ENCODE results near the gene PDE10A. TPM values are rescaled to one million over a fixed set of nuclear protein-coding genes. Genes with fewer than 3 reads are reported as not detected.
A peak's percentile ranks its signal among the peaks of the same experiment; 100 is the strongest.

PDE10A gene
- total RNA-seq, 1 experiment from 2014 or later = 3.1 TPM

DNA sequence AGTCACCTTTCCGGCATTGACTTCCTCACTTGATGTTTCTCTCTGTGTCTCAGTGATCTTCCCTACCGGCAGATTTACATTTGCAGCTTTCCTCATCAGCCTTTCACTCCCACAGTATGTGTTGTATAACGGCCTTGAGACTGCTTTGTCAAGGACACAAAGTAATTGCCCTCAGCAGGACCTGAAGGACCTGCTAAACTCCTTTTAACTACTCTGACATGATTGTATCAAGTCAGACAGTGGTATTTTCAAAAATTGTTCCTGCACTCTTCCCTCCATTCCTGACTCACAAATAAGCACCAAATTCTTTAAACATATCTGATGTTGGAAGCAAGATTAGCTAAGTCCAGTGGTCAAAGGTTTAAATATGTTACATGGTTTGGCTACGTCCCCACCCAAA, 62.4 kb downstream of the PDE10A start:
- peaks cover 22% of the 10 kb centered on the region for H3K4me1 Mint-ChIP-seq
- H3K4me3 Mint-ChIP-seq = no peak overlapping the region
- peaks cover 9% of the 10 kb centered on the region for H3K9me3 Mint-ChIP-seq
- no peak overlapping the region for H3K27ac Mint-ChIP-seq
- no peaks in the 10 kb centered on the region for H3K36me3 Mint-ChIP-seq
- no peak for TF ChIP-seq RORB (CRISPR knock-in tag; IDR thresholded peaks at IDR 0.05)
- TF ChIP-seq, protein P1, sequence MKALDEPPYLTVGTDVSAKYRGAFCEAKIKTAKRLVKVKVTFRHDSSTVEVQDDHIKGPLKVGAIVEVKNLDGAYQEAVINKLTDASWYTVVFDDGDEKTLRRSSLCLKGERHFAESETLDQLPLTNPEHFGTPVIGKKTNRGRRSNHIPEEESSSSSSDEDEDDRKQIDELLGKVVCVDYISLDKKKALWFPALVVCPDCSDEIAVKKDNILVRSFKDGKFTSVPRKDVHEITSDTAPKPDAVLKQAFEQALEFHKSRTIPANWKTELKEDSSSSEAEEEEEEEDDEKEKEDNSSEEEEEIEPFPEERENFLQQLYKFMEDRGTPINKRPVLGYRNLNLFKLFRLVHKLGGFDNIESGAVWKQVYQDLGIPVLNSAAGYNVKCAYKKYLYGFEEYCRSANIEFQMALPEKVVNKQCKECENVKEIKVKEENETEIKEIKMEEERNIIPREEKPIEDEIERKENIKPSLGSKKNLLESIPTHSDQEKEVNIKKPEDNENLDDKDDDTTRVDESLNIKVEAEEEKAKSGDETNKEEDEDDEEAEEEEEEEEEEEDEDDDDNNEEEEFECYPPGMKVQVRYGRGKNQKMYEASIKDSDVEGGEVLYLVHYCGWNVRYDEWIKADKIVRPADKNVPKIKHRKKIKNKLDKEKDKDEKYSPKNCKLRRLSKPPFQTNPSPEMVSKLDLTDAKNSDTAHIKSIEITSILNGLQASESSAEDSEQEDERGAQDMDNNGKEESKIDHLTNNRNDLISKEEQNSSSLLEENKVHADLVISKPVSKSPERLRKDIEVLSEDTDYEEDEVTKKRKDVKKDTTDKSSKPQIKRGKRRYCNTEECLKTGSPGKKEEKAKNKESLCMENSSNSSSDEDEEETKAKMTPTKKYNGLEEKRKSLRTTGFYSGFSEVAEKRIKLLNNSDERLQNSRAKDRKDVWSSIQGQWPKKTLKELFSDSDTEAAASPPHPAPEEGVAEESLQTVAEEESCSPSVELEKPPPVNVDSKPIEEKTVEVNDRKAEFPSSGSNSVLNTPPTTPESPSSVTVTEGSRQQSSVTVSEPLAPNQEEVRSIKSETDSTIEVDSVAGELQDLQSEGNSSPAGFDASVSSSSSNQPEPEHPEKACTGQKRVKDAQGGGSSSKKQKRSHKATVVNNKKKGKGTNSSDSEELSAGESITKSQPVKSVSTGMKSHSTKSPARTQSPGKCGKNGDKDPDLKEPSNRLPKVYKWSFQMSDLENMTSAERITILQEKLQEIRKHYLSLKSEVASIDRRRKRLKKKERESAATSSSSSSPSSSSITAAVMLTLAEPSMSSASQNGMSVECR (CRISPR knock-in tag; IDR thresholded peaks at IDR 0.05; ENCODE audit: borderline replicate concordance) = no peak
- no peak for TF ChIP-seq ZNF232 (CRISPR knock-in tag; IDR thresholded peaks at IDR 0.05)
- TF ChIP-seq, protein P2, sequence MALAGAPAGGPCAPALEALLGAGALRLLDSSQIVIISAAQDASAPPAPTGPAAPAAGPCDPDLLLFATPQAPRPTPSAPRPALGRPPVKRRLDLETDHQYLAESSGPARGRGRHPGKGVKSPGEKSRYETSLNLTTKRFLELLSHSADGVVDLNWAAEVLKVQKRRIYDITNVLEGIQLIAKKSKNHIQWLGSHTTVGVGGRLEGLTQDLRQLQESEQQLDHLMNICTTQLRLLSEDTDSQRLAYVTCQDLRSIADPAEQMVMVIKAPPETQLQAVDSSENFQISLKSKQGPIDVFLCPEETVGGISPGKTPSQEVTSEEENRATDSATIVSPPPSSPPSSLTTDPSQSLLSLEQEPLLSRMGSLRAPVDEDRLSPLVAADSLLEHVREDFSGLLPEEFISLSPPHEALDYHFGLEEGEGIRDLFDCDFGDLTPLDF (CRISPR knock-in tag; IDR thresholded peaks at IDR 0.05) = no peak
- TF ChIP-seq, protein P3, sequence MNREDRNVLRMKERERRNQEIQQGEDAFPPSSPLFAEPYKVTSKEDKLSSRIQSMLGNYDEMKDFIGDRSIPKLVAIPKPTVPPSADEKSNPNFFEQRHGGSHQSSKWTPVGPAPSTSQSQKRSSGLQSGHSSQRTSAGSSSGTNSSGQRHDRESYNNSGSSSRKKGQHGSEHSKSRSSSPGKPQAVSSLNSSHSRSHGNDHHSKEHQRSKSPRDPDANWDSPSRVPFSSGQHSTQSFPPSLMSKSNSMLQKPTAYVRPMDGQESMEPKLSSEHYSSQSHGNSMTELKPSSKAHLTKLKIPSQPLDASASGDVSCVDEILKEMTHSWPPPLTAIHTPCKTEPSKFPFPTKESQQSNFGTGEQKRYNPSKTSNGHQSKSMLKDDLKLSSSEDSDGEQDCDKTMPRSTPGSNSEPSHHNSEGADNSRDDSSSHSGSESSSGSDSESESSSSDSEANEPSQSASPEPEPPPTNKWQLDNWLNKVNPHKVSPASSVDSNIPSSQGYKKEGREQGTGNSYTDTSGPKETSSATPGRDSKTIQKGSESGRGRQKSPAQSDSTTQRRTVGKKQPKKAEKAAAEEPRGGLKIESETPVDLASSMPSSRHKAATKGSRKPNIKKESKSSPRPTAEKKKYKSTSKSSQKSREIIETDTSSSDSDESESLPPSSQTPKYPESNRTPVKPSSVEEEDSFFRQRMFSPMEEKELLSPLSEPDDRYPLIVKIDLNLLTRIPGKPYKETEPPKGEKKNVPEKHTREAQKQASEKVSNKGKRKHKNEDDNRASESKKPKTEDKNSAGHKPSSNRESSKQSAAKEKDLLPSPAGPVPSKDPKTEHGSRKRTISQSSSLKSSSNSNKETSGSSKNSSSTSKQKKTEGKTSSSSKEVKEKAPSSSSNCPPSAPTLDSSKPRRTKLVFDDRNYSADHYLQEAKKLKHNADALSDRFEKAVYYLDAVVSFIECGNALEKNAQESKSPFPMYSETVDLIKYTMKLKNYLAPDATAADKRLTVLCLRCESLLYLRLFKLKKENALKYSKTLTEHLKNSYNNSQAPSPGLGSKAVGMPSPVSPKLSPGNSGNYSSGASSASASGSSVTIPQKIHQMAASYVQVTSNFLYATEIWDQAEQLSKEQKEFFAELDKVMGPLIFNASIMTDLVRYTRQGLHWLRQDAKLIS (CRISPR knock-in tag; IDR thresholded peaks at IDR 0.05; ENCODE audit: borderline replicate concordance) = no peak
- no peak for TF ChIP-seq ZNF219 (CRISPR knock-in tag; IDR thresholded peaks at IDR 0.05; ENCODE audit: borderline replicate concordance)
- no peak for TF ChIP-seq TEAD1 (CRISPR knock-in tag; IDR thresholded peaks at IDR 0.05)
- no peak for TF ChIP-seq JUN (CRISPR knock-in tag; IDR thresholded peaks at IDR 0.05)
- TF ChIP-seq ATF1 (CRISPR knock-in tag; IDR thresholded peaks at IDR 0.05) = no peak
- TF ChIP-seq, protein P4, sequence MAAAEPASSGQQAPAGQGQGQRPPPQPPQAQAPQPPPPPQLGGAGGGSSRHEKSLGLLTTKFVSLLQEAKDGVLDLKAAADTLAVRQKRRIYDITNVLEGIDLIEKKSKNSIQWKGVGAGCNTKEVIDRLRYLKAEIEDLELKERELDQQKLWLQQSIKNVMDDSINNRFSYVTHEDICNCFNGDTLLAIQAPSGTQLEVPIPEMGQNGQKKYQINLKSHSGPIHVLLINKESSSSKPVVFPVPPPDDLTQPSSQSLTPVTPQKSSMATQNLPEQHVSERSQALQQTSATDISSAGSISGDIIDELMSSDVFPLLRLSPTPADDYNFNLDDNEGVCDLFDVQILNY (CRISPR knock-in tag; IDR thresholded peaks at IDR 0.05) = no peak
- TF ChIP-seq, protein P5, sequence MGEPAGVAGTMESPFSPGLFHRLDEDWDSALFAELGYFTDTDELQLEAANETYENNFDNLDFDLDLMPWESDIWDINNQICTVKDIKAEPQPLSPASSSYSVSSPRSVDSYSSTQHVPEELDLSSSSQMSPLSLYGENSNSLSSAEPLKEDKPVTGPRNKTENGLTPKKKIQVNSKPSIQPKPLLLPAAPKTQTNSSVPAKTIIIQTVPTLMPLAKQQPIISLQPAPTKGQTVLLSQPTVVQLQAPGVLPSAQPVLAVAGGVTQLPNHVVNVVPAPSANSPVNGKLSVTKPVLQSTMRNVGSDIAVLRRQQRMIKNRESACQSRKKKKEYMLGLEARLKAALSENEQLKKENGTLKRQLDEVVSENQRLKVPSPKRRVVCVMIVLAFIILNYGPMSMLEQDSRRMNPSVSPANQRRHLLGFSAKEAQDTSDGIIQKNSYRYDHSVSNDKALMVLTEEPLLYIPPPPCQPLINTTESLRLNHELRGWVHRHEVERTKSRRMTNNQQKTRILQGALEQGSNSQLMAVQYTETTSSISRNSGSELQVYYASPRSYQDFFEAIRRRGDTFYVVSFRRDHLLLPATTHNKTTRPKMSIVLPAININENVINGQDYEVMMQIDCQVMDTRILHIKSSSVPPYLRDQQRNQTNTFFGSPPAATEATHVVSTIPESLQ (CRISPR knock-in tag; IDR thresholded peaks at IDR 0.05) = no peak
- no peak for TF ChIP-seq NFYB (CRISPR knock-in tag; conservative IDR thresholded peaks at IDR 0.05; ENCODE audit: low read depth)
- ChIA-PET CTCF (interaction anchor here (1.4 kb wide), 1 partner anchor 258 kb away, joined by 4 read pairs; no protein-coding TSS in a partner anchor), POLR2A (no interaction called here)
- no peaks in the 10 kb centered on the region for H3K27me3 Mint-ChIP-seq (ENCODE audit: low read depth)
- DNase-seq (ENCODE audit: low spot score) (no peak), ATAC-seq (peak; percentile 36)

Data from WTC11 (cell line).